HG03439 (cell line): Measurements from ENCODE around the gene PHACTR4.
A peak's percentile ranks its signal among the peaks of the same experiment; 100 is the strongest.
"Not testable (repeated sequence)": the region's sequence is repeated elsewhere in the genome, so short reads cannot be mapped to it uniquely, and the experiment has no call there.

ENCODE experiments used
- ATAC-seq: cut with Tn5 transposase; IDR thresholded peaks from one replicate; pipeline ENCODE4 v1.9.1; 2021; ENCODE audit warnings: mild to moderate bottlenecking, moderate library complexity; ENCODE audit not compliant: unreplicated experiment

PHACTR4 gene

DNA sequence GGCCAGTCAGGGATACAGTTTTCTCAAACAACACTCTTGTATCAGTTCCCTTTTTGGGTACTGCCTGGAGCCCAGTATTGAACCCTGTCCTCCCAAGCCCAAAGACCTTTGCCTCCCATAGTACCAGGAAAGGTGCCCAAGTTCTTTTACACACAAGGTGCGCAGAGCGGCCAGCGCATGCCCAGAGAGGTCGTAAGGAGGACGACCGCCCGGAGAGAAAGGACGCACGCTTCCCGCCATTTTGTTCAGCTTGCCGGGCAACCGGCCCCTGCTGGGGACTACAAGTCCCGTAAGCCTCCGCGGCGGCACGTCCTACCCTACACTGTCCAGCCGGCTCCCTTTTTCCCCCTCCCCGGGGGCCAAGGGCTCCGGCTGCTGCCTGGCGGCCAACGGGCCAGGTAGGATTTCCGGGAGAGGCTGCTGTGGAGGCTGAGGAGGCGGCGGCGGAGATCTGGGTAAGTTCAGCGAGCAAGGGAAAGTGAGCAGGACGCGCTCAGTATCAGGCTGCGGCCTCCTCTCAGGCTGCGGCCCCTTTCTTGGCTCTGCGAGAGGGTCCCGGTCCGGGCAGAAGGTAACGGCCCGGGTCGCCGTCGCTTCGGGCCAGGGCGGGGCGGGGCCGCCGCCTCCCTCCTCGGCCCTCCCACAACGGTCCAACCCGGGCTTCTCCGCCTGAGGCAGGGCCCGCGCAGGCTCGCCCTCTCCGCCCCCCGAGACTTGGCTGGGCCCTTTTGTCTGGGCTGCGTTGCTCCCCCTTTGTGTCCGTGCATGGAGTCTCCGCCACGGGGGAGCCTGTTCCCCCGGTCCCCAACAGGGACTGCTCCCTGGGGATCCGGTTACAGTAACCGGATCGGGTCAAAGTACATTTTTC, at the start of gene PHACTR4:
Gene PHACTR4, plus strand, starts transcription at position 370 of the 868 bp plus-strand sequence. CDS start 37,708 bp downstream, outside the sequence.
- peak; percentile 82 for ATAC-seq

DNA sequence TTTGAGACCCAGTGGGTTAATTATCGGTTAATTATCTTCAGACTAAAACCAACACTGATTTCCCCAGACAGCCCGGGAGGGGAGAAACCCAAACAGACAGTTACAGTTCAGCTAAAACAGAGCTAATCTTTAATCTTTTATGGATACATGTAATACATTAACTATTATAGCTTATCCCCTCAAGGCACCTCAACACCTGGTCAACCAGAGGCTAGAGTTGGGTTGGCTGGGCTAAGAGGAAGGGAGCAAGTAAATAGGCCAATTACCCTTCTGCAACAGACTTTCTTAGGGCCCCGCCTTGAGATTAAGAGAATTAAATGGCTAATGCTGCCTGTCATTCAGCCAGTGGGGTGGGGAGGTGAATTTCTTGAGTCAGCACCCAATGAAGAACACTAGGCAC, 47.3 kb upstream of the PHACTR4 start:
- ATAC-seq: no peak

DNA sequence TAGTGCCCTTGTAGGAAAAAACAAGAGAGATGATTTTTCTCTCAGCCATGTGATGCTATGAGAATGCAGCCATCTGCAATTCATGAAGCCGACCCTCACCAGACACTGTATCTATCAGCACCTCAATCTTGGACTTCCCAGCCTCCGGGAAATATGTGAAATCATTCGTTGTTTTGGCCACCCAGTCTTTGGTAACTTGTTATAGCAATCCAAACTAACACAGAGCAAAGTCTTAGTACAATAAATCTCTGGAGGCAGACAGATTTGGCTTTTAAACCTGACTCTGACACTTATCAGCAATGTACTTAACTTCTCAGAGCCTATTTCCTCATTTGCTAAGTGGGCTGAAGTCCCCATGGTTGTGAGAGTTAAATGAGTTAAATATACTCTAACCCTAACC, 45.8 kb upstream of the PHACTR4 start:
- no peak for ATAC-seq

DNA sequence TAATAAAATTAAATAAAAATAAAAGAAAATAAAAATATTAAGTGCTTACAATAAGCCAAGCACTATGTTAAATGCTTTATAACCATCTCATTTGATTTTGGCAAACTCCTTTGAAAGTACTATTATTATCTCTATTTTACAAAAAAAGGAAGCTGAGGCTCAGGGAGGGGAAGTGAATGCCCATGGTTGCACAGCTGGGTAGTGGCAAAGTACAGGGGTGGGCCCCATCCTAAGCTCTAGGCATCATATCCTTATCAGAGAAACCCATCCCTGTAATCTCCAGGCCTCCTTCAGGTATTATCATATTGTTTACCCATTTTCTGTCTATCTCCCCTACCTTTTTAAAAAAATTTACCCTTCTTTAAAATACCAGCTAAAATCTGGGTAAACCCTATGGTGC, 43.0 kb upstream of the PHACTR4 start:
- no peak for ATAC-seq

DNA sequence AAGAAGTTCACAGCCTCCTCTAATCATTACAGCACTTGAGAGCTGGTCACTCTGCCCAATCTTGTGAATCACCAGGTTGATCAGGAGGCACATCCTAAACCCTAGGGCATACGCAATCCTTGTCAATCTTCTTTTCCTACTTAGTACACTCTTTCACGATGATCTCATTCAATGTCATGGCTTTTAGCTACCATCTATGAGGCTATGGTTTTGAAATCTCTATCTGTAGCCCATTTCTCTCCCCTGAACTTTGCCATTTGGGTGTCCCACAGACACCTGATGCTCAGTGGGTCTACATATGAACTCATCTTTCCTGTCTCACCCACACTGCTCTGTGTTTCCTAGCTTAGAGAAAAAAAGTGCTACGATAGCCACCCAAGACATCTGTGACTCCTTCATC, 42.6 kb upstream of the PHACTR4 start:
- no peak for ATAC-seq

DNA sequence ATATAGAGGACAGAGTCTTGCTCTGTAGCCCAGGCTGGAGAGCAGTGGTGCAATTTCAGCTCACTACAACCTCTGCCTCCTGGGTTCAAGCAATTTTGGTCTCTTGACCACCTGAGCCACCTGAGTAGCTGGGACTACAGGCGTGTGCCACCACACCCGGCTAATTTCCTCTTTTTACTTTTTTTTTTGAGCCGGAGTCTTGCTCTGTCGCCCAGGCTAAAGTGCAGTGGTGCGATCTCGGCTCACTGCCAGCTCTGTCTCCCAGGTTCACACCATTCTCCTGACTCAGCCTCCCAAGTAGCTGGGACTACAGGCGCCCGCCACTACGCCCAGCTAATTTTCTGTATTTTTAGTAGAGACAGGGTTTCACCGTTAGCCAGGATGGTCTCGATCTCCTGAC, 42.1 kb upstream of the PHACTR4 start:
- ATAC-seq: not testable (repeated sequence)

DNA sequence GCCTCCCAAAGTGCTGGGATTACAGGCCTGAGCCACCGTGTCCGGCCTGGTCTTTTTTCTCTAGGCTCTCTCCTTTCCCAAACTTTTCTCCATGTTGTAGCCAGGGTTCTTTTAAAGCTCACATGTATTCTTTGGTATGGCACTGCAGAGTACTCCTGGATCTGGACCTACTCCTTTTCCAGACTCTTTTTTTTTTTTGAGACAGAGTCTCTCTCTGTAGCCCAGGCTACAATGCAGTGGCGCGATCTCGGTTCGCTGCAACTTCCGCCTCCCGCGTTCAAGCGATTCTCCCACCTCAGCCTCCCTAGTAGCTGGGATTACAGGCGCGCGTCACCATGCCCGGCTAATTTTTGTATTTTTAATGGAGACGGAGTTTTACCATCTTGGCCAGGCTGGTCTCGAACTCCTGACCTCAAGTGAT, 41.3 kb upstream of the PHACTR4 start:
- ATAC-seq: no peak

DNA sequence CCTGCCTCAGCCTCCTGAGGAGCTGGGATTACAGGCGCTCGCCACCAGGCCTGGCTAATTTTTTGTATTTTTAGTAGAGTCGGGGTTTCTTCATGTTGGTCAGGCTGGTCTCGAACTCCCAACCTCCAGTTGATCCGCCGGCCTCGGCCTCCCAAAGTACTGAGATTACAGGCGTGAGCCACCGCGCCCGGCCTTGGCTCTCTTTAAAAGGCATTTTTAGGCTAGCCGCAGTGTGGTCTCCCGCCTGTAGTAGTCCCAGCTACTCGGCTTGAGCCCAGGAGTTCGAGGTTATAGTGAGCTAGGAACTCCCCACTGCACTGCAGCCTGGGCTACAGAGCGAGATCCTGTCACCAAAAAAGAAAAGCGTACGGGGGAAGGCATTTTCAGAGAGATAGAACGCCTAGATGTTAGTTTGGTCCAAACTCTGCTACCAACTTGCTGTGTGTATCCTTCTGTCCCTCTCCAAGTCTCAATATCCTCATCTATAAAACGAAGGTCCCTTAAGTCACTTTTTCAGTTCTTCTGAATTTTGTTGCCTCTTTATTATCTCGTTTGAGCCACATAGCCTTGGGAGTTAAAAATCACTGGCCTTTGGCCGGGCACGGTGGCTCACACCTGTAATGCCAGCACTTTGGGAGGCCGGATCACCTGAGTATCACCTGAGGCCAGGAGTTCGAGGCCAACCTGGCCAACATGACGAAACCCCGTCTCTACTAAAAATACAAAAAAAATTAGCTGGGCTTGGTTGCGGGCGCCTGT, 40.0 kb upstream of the PHACTR4 start:
- no peak for ATAC-seq

DNA sequence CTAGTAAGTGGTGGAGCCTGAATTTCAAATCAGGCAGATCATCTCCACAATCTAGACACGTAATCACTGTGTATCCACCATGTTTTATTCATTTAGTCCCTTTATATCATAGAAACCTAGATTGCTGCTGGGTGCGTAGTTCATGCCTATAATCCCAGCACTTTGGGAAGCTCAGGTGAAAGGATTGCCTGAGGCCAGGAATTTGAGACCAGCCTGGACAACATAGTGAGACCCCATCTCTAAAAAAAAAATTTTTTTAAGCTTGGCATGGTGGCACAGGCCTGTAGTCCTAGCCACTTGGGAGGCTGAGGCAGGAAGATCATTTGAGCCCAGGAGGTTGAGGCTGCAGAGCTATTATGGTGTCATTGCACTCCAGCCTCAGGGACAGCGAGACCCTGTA, 30.6 kb upstream of the PHACTR4 start:
- ATAC-seq: no peak

DNA sequence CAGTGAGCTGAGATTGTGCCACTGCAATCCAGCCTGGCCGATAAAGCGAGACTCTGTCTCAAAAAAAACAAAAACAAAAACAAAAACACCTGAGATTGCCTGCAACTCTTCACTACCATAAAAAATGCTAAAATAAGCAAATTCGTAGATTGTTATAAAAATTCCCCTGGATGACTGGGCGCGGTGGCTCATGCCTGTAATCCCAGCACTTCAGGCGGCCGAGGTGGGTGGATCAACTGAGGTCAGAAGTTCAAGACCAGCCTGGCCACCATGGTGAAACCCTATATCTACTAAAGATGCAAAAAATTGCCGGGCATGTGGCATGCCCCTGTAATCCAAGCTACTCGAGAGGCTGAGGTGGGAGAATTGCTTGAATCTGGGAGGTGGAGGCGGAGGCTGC, 30.0 kb upstream of the PHACTR4 start:
- no peak for ATAC-seq

DNA sequence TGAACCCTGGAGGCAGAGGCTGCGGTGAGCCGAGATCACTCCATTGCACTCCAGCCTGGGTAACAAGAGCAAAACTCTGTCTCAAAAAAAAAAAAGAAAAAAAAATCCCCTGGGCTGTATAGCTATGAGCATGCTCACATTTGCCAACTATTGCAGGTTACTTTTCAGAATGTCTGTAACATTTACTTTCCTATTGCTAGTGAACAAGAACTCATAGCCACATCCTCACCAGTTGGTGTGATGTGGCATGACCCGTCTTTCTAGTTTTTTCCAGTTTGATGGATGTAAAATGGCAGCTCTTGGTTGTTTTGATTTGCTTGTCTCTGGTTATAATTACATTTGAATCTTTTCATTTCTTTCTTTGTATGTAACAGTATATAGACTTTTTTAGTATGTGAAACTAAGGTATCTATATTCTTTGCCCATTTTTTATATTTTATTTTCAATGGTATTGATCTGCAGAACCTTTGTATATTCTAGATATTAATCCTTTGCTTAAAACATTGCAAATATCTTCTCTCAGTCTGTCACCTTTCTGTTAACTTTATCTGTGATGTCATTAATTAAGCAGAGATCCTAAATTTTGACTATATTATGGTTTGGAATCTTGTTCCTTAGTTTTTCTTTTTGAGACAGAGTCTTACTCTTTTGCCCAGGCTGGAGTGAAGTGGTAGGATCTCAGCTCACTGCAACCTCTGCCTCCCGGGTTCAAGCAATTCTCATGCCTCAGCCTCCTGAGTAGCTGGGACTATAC, 29.1 kb upstream of the PHACTR4 start:
- no peak for ATAC-seq

DNA sequence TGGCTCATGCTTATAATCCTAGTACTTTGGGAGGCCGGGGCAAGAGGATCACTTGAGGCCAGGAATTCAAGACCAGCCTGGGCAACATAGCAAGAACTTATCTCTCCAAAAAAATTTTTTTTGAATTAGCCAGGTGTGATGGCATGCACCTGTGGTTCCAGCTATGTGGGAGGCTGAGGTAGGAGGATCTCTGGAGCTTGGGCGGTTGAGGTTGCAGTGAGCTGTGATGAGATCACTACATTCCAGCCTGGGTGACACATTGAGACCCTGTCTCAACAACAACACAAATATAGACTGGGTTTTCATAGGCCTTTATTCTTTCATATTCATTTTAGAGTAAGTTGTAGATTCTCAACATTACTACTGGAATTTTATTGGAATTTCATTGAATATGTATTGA, 27.9 kb upstream of the PHACTR4 start:
- no peak for ATAC-seq

DNA sequence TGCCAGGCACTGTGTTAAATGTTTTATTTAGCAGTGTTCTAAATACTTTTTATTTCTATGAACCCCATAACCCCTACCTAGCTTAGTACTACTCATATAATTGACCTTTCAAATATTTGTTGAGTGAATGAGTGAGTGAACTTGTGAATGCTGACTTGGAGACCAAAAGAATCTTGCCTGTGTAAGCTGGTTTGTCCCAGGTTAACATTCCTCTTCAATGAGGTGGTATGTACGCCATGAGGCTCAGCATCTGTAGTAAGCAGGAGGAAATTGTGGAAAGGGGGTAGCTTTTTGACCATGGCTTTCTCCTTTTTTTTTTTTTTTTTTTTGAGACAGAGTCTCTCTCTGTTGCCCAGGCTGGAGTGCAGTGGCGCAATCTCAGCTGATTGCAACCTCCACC, 26.1 kb upstream of the PHACTR4 start:
- no peak for ATAC-seq

DNA sequence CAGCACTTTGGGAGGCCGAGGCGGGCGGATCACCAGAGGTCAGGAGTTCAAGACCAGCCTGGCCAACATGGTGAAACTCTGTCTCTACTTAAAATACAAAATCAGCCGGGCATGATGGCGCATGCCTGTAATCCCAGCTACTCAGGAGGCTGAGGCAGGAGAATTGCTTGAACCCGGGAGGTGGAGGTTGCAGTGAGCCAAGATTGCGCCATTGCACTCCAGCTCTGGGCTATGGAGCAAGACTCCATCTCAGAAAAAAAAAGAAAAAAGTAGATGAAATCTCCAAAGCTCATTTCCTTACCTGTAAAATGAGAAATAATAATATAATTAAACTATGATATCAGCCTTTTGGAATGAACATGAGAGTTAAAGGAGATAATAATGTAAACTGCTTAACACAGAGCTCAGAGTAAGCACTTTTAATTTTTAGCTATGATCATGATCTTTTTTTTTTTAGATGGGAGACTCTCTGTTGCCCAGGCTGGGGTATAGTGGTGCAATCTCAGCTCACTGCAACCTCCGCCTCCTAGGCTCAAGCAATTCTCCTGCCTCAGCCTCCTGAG, 16.2 kb upstream of the PHACTR4 start:
- not testable (repeated sequence) for ATAC-seq

DNA sequence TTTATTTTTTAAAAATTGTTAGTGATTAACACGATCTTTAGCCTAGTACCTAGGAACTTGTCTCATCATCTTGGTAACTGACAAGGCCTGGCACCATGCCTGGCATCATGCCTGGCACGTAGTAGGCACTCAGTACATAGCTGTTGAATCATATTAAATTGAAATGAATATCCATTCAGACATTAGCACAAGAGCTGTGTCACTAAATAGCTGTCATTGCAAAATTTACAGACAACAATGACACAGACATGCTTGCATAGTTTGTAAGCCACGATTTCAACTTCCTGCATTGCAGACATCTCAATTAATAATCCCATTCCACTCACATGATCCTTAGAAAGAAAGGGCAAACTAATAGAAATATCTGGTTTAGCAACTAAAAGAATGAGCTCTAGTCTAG, 15.4 kb upstream of the PHACTR4 start:
- no peak for ATAC-seq

DNA sequence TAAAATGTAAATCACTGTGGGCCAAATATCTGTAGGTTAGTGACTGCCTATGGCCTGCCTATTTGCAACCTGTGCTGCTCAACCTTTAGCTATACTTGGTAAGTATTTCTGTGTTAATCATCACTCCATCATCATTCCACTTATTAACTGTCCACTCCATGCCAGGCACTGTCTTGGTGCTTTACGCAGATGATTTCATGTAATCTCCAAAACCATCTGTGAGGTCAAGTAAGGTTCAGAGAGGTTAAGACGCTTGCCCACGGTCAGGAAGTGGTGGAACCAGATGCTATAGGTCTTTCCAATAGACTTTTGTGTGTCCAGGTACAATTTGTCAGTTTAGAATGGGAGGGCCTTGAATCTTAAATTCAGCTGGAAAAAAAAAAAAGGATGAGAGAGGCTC, 10.8 kb upstream of the PHACTR4 start:
- ATAC-seq: no peak

DNA sequence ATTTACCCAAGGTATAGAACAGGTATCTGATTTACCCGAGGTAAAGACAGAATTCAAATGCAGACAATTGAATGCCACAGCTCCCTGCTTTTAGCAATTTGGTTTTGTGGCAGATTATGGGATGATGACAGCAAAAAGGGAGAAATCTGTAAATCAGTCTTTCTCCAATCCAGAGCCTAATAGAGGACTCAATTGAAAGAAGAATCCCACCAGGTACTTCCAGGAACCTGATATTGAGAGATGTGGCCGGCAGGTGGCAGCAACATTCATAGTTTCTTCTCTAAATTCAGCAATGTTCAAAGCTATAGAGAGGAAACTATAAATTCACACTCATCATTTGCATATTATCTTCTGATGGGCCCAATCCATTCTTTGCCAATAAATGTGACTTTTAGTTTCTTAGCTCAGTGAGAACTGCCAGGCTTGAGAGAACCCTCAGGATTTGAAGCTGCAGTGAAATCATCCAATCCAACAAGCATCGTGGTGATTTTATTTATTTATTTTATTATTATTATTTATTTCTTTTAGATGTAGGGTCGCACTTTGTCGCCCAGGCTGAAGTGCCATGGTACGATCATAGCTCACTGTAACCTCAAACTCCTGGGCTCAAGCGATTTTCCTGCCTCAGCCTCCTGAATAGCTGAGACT, 9.8 kb upstream of the PHACTR4 start:
- ATAC-seq: no peak

DNA sequence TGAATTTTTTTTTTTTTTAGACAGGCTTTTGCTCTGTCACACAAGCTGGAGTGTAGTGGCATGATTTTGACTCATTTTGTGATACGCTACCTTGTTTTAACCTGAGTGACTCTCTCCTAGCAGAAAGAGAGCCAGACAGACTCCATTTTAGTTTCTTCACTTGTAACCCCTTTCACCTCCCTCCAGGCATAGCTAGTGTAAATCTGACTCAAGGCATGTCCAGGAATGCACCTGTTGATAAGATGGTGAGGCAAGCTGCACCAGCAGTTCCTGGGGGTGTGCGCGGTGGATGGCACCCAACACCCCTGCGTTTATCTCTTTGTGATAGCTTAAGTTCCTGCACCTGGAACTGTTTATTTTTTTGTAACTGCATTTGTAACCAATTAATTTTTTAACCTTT, 4.7 kb upstream of the PHACTR4 start:
- no peak for ATAC-seq

DNA sequence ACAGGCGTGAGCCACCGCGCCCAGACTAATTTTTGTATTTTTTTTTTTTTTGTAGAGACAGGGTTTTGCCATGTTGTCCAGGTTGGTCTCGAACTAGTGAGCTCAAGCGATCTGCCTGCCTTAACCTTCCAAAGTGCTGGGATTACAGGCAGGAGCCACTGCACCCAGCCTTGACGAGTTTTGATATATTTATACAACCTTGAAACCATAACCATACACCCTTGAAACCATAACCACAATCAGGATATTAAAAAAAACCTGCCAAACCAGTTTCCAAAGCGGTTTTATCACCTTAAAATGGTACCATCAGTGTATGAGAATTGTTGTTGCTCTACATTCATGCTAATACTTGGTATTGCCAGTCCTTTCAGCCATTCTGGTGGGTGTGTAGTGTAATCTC, 3.7 kb upstream of the PHACTR4 start:
- no peak for ATAC-seq

DNA sequence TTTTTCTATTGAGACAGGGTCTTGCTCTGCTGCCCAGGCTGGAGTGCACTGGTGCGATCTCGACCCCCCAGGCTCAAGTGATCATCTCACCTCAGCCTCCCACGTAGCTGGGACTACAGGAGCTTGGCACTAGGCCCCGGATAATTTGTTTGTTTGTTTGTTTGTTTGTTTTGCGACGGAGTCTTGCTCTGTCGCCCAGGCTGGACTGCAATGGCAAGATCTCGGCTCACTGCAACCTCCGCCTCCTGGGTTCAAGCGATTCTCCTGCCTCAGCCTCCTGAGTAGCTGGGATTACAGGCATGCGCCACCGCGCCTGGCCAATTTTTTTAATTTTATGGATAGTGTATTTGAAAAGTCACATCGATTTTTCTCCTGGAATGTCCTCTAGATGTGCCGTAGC, 932 bp upstream of the PHACTR4 start:
- not testable (repeated sequence) for ATAC-seq
